ENCODE results near the gene CDK9.

- TF ChIP-seq ZNF565 (CRISPR knock-in tag; conservative IDR thresholded peaks at IDR 0.05; ENCODE audit: low read depth) (no peak), PATZ1 (CRISPR knock-in tag; IDR thresholded peaks at IDR 0.05; ENCODE audit: borderline replicate concordance) (no peak), ESRRG (CRISPR knock-in tag; IDR thresholded peaks at IDR 0.05) (no peak), SNAI2 (CRISPR knock-in tag; IDR thresholded peaks at IDR 0.05) (no peak), PPARA (CRISPR knock-in tag; IDR thresholded peaks at IDR 0.05; ENCODE audit: borderline replicate concordance) (no peak), CREB5 (CRISPR knock-in tag; IDR thresholded peaks at IDR 0.05; ENCODE audit: low read depth) (no peak), POU6F1 (CRISPR knock-in tag; IDR thresholded peaks at IDR 0.05; ENCODE audit: borderline replicate concordance, low read depth) (no peak), TCF4 (CRISPR knock-in tag; IDR thresholded peaks at IDR 0.05; ENCODE audit: borderline replicate concordance) (no peak), RARB (CRISPR knock-in tag; IDR thresholded peaks at IDR 0.05) (no peak), BACH2 (CRISPR knock-in tag; IDR thresholded peaks at IDR 0.05; ENCODE audit: borderline replicate concordance) (no peak), ZFP3 (CRISPR knock-in tag; IDR thresholded peaks at IDR 0.05) (no peak)
Observed at GRCh38 chr9:127813686-127814226, 27.9 kb downstream of the CDK9 start.

Data from SK-N-SH treated with all-trans-retinoic acid at 6 μM for 48 hours (cell line).